Left ventricle myocardium superior (tissue), 1 donor: ENCODE measurements around the gene GSN. TPM values are rescaled to one million over a fixed set of nuclear protein-coding genes. Genes with fewer than 3 reads are reported as not detected.
A peak's percentile ranks its signal among the peaks of the same experiment; 100 is the strongest.
"Not testable (repeated sequence)": the region's sequence is repeated elsewhere in the genome, so short reads cannot be mapped to it uniquely, and the experiment has no call there.

Experiments
- ATAC-seq: fragments of 200-7000 bp; cut with Tn5 transposase; one replicate; pipeline ENCODE4 v1.9.1; 2020; ENCODE audit warnings: mild to moderate bottlenecking, moderate library complexity
- DNase-seq: peaks from one replicate; pipeline ENCODE4 v3.0.0-alpha.2; 2020
- intact Hi-C: fragments of 100-400 bp; cut with micrococcal nuclease; formaldehyde crosslinking; loops from one replicate; pipeline ENCODE4 v1.11.0; 2022
- total RNA-seq: library from RNA; stranded (reverse); fragmentation: NEBNext Ultra II Directional; extraction: Animal tissue kit (Norgen Biotek cat#: 25700); gene quantifications from one replicate; pipeline ENCODE4 v1.2.1, GENCODE V29; 2021
- donor health status: DM: no; HTN: yes; CAD: no; lungs with severe emphysema.

The GSN gene
- total RNA-seq, 1 donor from 2014 or later: 717 TPM

DNA sequence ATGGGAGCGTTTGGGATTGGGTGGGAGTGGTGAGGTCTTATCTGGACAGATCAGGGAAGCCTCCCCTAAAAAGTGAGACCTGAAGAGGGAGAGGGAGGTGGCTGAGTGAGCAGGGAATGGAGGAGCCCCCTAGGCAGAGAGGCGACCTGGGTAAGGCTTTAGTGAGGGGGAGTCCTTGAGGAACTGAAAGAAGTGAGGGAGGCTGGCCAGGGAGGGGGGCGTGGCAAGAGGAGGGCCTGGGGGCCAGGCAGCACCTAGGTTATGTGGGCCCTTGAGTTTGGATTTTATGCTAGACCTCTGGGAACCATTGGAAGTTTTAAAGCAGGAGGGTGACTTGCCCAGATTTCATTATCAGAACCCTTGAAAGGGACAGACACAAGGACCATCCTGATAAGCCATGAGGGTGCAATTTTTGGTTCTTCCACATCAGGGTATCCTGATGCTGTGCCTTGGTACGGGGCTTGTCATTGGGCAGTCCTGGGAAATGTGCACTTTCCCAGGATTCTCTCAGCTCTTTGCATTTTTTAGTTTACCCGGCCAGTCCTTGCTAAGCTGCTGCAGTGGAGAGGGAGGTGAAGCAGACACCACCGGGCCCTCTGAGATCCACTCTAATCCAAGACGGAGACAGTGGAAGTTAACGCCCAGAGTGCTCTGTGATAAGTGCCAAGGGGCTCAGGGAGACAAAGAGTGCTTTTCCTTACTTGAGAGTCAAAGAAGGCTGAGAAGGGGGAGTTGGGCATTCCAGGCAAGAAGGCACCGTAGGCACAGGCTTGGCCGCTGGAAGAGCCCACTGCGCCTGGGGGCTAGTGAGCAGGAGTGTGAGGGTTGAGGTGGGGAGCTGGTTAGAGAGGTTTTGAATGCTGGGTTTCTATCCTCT is 16.1 kb downstream of the GSN start:
- intact Hi-C loops: no loop called here
- DNase-seq: no peak
- no peak for ATAC-seq

DNA sequence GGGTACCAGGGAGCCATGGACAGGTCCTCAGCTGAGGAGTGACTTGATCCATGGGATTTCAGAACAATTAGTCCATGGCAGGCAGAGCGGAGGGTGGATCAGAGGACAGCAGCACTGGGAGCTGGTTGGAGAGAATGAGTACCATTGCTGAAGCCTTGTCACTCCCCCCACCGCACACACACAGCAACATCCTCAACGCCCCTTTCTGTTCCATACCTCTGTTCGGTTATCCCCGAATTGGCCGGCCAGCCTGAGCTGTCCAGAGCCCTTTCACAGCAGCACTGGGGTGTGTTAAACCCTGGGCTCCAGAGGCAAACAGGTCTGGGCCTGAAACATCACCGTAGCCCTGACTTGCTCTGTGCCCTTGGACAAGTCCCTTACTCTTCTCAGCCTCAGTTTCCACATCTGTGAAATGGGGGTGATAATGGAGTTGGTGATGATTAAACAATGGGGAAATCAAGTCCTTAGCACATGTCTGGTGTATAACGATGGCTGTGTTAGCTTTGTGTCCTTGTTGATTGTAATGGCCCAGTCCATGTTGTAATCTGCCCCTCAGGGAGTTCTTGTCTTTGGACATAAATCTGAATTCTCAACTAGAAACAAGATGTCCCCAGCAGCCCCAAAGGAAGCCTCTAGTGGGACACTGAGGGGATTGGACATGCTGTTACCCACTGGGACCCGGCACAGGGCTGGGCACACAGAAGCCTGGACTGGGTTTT is 16.9 kb downstream of the GSN start:
- intact Hi-C loops: no loop called here
- no peak for DNase-seq
- ATAC-seq: no peak

DNA sequence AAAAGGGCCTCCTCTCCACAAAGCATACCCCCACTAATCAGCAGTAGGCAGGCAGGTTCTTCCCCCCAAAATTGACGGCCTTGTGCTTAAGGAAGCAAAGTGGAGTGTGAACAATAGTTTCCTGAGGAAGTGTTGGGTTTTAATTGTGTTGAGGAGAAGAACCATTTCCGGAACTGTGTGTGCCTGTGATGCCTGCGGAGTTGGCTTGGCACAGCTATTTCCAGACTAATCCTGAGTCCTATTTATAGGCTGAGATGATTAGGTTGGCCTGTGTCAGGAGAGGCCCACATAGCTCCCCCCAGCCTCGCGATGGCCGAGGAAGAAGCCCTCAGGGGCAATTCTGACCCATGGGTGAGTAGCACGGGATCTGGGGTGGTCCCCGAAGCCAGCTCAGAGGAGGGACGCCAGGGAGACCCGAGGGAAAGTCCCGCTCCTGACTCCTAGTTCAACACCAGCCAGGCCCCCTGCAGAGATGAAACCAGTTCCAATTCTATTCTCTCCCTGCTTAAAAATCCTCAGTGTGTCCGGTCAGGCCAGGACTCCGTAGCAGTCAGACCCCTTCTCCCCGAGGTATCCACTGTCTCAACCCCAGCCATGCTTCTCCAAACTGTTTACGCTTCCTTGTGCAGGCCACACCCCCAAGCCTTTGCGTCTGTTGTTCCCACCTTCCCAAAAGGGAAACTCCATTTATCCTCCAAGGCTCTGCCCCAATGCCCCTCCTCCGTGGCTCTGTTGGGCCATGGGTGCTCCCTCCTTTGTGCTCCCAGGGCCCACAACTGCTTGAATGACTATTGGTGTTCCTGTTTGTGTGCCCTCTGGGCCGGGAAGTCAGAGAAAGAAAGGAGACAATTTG is 18.1 kb downstream of the GSN start:
- DNase-seq (peak; percentile 81), ATAC-seq (peak; percentile 58)
- intact Hi-C loops: no loop called here

DNA sequence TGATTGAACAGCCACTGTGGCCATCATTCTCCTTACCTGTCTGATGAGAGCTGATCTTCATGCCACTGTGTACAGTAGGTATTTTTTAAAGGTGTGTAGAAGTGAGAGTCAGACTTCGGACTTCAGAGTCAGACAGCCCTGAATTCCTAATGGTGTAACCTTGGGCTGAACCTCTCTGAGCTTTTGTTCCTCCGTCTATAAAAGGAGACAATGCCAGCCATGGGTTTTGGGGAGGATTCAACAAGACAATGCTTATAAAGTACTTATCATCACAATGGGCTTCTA is 18.7 kb downstream of the GSN start:
- DNase-seq (no peak), ATAC-seq (no peak)
- intact Hi-C loops: no loop called here

DNA sequence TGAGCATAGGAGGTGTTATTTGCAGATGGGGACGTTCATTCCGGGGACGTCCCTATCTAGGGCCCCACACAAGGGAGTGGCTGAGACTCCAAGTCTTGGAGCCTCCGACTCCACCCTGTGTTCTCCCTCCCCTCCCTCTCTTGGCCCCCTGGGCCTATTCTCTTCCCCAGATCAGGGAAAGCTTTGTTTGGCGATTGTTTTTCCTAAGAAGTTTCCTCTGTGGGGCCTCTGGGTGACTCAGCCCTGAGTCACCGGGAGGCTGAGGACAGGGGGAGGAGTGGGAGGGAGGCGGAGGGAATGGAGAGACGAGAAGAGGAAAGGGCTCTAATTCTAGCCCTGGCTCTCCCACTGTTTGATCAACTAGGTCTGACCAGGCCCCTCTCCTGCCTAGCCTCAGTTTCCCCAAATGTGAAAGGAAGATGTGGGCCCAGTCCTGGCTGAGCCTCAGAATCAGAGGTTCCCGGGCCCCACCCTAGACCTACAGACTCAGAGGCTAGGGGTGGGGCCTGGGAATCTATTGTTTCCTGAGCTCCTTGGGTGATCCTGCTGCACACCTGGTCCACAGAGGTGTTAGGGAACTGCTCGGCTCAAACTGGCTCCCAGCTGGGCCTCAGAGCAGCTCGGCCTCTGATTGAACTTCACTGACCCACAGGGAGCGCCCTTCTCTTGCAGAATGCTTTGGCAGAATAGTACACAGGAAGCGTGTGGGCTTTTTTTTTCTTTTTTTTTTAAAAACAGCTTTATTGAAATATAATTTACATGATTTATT is 19.2 kb downstream of the GSN start:
- intact Hi-C loops: no loop called here
- peak; percentile 85 for DNase-seq
- ATAC-seq: peak; percentile 67

DNA sequence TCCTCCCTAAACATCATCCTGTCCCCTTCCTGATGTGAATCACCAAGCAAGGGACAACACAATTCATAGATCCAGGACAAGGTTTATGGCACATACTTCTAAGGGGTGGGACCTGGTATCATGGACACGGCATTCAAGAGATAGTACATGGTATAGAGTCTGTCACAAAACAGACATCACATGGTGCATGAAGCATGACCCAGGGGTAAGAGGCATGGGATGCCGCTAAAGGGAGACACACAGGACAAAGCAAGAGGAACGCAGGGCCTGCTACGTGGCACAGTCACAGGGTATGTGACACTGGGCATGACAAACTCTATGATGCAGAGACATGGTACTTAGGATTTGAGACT is 20.7 kb downstream of the GSN start:
- no peak for ATAC-seq
- peak; percentile 50 for DNase-seq
- intact Hi-C loops: no loop called here

DNA sequence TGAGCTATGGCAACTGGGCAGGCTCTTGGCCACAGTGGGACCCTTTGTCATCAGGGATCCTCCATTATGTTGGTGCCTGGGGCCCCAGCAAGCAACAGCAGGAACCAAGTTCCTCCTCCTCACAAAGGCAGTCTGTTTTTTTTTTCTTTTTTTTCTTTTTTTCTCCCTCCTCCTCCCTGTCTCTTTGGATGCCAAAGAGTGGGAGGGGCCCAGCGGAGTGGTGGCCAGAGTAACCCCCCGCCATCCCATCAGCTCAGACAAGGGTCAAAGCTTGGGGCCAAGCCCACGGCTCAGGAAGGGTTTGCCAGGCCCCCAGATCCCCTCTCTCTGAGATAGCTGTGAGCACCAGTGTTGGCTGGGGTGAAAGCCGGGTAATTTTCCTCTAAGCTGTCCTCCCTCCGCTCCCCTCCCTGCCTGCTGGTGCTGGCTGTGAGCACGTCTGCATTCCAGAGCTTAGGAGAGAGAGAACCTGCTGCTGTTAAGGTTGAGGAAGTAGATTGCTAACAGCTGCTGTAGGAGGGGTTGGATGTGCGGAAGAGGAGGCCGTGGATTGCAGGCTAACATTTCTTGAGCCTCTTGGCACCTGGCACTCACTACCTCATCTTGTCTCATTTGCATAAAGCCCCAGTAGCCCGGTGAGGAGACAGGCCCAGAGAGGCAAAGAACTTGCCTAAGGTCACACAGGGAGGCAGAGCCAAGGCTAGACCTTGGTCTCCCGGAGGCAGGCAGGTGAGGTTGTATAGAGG is 21.2 kb downstream of the GSN start:
- intact Hi-C loops: no loop called here
- peak; percentile 42 for ATAC-seq
- DNase-seq: peak; percentile 85

DNA sequence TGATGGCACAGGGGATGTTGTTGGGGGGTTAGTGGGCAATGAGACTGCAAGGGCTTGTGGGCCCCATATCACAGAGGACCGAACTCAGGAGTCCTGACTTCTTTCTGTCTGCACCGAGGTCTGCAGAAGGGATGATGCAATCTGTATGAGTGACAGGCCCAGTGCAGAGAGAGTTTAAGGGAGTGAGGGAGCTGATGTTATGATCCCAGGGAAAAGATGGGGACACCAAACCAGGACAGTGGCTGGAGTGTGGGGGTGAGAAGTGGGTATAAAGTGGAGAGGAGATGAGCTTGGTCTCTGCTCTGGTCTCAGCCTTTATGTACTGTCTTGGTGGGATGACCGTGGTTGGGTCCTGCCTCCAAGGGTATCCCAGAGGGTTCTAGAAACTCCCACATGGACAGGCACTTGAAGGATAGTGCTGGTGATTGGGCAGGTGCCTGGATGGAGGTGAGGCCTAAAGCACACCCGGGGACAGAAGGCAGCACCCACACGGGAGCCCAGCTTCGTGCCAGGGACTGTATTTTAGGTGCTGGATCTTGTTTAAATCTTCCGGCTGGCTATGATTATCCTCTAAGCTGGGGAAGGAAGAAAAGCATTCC is 21.9 kb downstream of the GSN start:
- DNase-seq (no peak), ATAC-seq (no peak)
- intact Hi-C loops: no loop called here

DNA sequence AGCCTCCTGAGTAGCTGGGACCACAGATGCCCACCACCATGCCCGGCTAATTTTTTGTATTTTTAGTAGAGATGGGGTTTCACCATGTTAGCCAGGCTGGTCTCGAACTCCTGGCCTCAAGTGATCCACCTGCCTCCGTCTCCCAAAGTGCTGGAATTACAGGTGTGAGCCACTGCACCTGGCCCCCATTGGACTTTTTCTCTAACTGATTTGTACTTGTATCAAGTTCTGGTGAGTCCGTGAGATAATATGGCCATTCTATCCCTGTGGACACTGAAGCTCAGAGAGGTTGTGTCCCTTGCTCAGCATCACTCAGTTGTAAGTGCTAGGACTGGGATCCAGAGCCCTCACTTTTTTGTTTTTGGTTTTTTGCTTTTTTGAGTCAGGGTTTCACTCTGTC is 23.6 kb downstream of the GSN start:
- intact Hi-C loops, ATAC-seq, DNase-seq: not testable (repeated sequence)

DNA sequence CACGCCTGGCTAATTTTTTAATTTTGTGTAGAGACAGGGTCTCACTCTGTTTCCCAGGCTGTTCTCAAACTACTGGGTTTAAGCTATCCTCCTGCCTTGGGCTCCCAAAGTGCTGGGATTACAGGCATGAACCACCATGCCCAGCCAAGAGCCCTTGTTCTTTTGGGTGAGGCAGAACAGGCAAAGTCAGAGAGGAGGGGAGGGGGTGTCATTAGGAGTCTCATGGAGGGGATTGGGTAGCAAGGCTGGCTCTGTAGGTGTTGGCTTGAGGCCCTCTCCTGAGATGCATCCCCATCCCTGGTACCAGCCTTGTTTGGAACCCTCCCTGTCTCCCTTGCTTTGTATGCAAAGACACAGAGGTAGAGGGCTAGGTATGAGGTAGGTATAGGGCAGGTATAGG is 24.1 kb downstream of the GSN start:
- no peak for ATAC-seq
- no peak for DNase-seq
- intact Hi-C loops: no loop called here

DNA sequence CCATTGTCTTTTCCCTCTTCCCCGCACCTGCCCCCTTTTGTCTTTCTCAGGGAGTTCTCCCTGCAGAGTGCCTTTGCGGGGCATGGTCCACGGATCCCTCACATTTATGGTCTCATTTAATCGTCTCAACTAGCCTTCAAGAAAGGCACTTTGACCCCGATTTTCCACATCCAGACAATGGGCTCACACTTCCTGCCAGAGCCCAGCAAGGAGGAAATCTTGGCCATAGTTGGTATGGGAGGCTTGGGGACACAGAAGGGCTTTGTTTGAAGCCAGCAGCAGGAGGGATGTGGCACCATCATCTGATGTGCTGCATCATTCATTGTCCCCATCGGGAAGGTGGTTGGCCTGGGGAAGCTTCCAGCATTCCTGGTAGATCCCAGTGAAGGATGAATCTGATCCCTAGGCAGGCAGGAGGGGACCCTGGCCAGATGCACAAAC is 24.9 kb downstream of the GSN start:
- ATAC-seq (no peak), DNase-seq (no peak)
- intact Hi-C loops: no loop called here

DNA sequence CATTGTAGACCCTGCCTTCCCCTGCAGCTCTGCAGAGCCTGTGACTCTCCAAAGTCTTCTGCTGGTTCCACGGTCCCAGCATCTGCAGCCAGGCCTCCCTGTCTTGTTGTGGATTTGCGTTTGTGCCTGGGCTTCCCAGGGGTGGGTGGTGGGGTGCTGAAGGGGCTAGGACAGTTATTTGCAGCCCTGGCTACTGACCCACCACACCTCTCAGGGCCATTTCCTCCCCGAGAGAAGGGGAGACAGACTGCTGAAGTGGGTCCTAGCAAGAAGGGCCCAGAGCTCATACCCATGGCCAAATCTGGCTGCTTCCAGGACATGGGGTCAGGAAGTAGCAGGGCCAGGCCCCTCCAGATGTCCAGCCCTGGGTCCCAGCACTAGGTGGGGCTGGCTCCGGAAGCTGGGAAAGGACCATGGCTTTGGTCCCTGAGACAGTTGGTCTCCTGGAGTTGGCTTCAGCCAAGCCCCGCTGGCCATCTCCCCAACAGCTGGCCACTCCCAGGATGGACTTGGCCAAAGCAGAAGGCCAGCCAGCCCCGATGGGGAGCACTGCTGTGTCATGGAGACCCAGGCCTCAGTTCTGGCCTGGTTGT is 26.3 kb downstream of the GSN start:
- DNase-seq (peak; percentile 87), ATAC-seq (peak; percentile 58)
- intact Hi-C loops: no loop called here

DNA sequence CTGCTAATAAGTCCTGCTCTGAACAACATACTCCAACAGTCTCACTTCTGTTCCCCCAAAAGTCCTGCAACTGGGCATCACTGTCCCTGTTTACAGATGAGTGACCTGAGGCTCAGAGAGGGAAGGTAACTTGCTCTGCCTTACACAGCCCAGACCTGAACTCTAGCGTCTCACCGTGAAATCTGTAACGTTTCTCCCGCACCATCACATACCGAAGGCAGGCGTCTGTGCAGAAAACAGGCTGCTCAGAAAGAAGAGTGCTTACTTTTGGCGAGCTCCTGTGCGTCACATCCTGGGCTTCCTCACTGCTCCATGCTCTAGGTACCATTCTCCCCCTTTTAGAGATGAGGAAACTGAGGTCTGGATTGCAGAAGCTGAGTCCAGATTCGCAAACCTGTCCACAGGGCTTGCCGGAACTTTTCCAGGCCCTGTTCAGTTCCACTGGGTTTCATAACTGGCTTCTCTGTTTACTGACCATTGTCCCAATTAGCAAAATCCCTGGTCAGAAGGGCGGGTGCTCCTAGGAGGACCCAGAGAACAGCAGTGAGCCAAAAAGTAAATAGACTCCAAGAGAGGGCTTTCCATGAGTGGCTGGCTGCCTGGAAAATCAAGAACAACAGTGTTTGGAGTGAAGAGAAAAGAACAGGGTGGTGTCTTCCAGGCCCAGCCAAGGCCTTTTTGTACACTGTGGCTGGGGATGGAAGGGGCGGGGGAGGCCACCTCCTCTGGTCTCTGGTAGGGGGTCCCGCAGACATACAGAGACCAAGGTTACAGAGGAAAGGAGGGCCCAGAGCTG is 27.1 kb downstream of the GSN start:
- DNase-seq: peak; percentile 66

DNA sequence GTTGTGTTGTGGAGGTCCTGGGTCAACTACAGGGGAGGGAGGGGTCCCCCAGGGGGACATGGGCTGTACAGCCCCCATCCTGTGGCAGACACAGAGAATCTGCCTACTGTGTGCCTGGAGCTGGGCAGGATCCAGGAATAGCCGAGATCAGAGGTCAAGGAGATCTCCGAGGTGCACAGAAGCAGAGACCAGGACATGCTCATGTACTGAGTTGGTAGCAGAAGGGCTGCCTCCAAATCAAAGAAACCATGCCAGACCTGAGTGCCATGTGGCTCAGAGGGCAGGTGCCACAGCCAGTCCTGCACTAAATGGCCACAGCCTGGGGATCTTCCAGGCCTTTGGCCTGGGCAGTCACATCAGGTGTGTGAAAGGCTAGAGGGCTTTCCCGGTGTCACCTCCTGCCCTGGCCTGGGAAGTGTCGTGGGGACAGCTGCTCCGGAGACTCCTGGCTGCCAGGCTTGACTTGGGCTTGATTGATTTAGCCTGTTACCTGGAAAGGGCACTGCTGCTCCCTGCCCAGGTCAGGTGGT is 27.8 kb downstream of the GSN start:
- no peak for DNase-seq
- intact Hi-C loops: no loop called here
- ATAC-seq: no peak

More for the DNA sequence above, 27.1 kb downstream of the GSN start:
- peak; percentile 60 for ATAC-seq
- intact Hi-C loops: no loop called here

DNA sequence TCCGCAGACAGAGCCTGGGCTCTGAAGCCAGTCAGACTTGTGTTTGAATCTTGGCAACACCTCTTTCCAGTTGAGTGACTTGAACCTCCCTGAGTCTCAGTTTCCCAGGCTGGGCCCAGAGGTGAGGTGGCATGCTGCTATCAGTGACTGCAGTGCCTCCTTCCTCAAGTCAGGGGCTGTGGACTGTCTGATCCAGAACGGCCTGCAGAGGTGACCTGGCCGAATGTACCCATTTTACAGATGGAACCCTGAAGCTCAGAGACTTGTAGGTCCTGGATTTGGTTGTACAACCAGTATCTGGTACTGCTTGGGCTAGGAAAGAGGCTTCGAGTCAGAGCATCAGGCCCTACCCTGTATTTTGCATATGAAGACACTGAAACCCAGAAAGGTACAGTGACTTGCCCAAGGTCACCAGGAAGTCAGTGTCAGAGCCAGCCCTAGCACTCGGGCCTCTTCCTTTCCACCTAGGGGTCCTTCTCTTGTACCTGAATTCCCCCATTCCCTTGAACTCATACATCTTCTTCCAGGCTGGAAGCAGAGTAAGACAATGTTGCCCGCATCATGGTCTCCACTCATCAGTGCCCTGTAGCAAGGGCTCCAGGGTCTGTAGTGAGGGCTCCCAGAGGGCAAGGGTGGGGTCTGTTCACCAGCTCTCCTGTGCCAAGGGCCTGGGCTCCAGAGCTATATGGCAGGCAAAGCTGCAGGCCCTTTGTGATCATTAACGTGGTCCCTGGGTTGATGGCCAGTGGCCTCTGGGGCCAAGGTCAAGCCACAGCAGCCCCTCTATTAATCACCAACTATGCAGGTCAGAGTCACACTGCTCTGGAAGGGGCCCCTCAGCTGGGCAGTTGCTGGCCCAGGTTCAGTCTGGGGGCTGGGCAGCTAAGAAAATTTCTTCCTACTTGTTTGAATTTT is 28.5 kb downstream of the GSN start:
- intact Hi-C loops: no loop called here
- DNase-seq (peak; percentile 27), ATAC-seq (no peak)

DNA sequence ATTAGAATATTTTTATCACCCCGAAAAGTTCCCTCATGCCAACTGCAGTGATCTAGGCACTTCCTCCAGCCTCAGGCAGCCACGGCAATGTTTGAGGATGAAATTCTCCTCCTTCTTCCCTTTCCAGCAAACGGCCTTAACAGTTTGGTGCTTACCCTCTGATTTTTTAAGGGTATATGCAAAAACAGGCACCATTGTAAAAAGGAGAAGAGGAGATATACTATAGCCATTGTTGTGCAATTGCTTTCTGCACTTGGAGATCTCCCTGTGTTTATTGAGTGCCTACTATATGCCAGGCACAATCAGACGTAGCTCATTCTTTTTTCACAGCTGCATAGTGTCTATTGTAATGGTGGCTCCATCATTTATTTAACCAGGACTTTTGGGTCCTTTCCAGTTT is 29.4 kb downstream of the GSN start:
- no peak for ATAC-seq
- intact Hi-C loops: no loop called here
- DNase-seq: no peak
